Measurements from ENCODE around the gene RPS18.
"Not testable (repeated sequence)": the region's sequence is repeated elsewhere in the genome, so short reads cannot be mapped to it uniquely, and the experiment has no call there.

RPS18 gene

GRCh38 chr6:33273129-33273923, 1.5 kb downstream of the RPS18 start:
- H3K79me2 ChIP-seq (ENCODE audit: insufficient read depth, low read length): peaks cover 45% of the 10 kb centered on the region

GRCh38 chr6:33273924-33274902, 2.3 kb downstream of the RPS18 start:
- H3K27ac ChIP-seq (ENCODE audit: low read depth, low read length): peak overlapping the region; percentile 90
- no peak for TF ChIP-seq EZH2phosphoT487 (conservative IDR thresholded peaks at IDR 0.05; ENCODE audit: low read length)
- TF ChIP-seq CTCF (IDR thresholded peaks at IDR 0.05; ENCODE audit: insufficient read depth, low read length, poor library complexity, severe bottlenecking): no peak
- no peak overlapping the region for H2AFZ ChIP-seq (ENCODE audit: low read depth, low read length, severe bottlenecking)
- no peaks in the 10 kb centered on the region for H3K9me2 ChIP-seq (replicated peaks; ENCODE audit: insufficient read depth, low read length)
- H3K4me3 ChIP-seq (ENCODE audit: insufficient read depth, low read length, poor library complexity, severe bottlenecking): peak overlapping the region; percentile 76
- H4K20me1 ChIP-seq (ENCODE audit: low read depth, low read length): peaks cover 16% of the 10 kb centered on the region
- H3K79me2 ChIP-seq (ENCODE audit: insufficient read depth, low read length): peaks cover 45% of the 10 kb centered on the region
- H3F3A ChIP-seq (ENCODE audit: insufficient read depth): peaks cover 76% of the 10 kb centered on the region
- H3K9ac ChIP-seq (ENCODE audit: low read length): peak overlapping the region; percentile 75
- no peaks in the 10 kb centered on the region for H3K9me3 ChIP-seq (ENCODE audit: insufficient read depth, low read length)
- peak overlapping the region; percentile 88 for H3K4me2 ChIP-seq (ENCODE audit: low read depth, low read length, poor library complexity, severe bottlenecking)
- peaks cover 31% of the 10 kb centered on the region for H3K36me3 ChIP-seq (ENCODE audit: low read length)
- H3K27me3 ChIP-seq (ENCODE audit: low read length): no peaks in the 10 kb centered on the region

More at GRCh38 chr6:33273129-33273923, 1.5 kb downstream of the RPS18 start:
- Histone ChIP-seq H3K4me2 (ENCODE audit: low read depth, low read length, poor library complexity, severe bottlenecking) (peak overlapping the region; percentile 88), H3K9ac (ENCODE audit: low read length) (peak overlapping the region; percentile 75), H3K27me3 (ENCODE audit: low read length) (no peaks in the 10 kb centered on the region), H2AFZ (ENCODE audit: low read depth, low read length, severe bottlenecking) (no peak overlapping the region), H4K20me1 (ENCODE audit: low read depth, low read length) (peaks cover 16% of the 10 kb centered on the region), H3F3A (ENCODE audit: insufficient read depth) (peaks cover 71% of the 10 kb centered on the region), H3K27ac (ENCODE audit: low read depth, low read length) (peak overlapping the region; percentile 90), H3K9me3 (ENCODE audit: insufficient read depth, low read length) (no peaks in the 10 kb centered on the region), H3K36me3 (ENCODE audit: low read length) (peaks cover 31% of the 10 kb centered on the region), H3K4me3 (ENCODE audit: insufficient read depth, low read length, poor library complexity, severe bottlenecking) (peak overlapping the region; percentile 76), H3K9me2 (replicated peaks; ENCODE audit: insufficient read depth, low read length) (no peaks in the 10 kb centered on the region)
- TF ChIP-seq EZH2phosphoT487 (conservative IDR thresholded peaks at IDR 0.05; ENCODE audit: low read length): no peak
- TF ChIP-seq CTCF (IDR thresholded peaks at IDR 0.05; ENCODE audit: insufficient read depth, low read length, poor library complexity, severe bottlenecking): no peak

GRCh38 chr6:33275795-33276580, 4.1 kb downstream of the RPS18 start:
- H4K20me1 ChIP-seq (ENCODE audit: low read depth, low read length): peaks cover 16% of the 10 kb centered on the region
- H3K9ac ChIP-seq (ENCODE audit: low read length): peak overlapping the region; percentile 75
- peaks cover 31% of the 10 kb centered on the region for H3K36me3 ChIP-seq (ENCODE audit: low read length)
- H3K27me3 ChIP-seq (ENCODE audit: low read length); H3K9me2 ChIP-seq (replicated peaks; ENCODE audit: insufficient read depth, low read length); H3K9me3 ChIP-seq (ENCODE audit: insufficient read depth, low read length); H2AFZ ChIP-seq (ENCODE audit: low read depth, low read length, severe bottlenecking): not testable (repeated sequence)
- H3K79me2 ChIP-seq (ENCODE audit: insufficient read depth, low read length): peaks cover 42% of the 10 kb centered on the region
- peak overlapping the region; percentile 76 for H3K4me3 ChIP-seq (ENCODE audit: insufficient read depth, low read length, poor library complexity, severe bottlenecking)
- H3K27ac ChIP-seq (ENCODE audit: low read depth, low read length): peak overlapping the region; percentile 90
- H3K4me2 ChIP-seq (ENCODE audit: low read depth, low read length, poor library complexity, severe bottlenecking): peak overlapping the region; percentile 88
- peaks cover 73% of the 10 kb centered on the region for H3F3A ChIP-seq (ENCODE audit: insufficient read depth)

All from SU-DHL-6 (cell line).